Neural cell (in vitro differentiated cells): Measurements from ENCODE around the gene LGALS14. TPM values are rescaled to one million over a fixed set of nuclear protein-coding genes. Genes with fewer than 3 reads are reported as not detected.

Experiments
- H2AFZ ChIP-seq: fragments of 200-600, 300-800 bp; sonication (generic), shearing (Covaris generic); 2 replicates; pipeline ENCODE4 v1.6.0; 2014; ENCODE audit warnings: low read depth, mild to moderate bottlenecking, antibody characterized with exemption, low read length, moderate library complexity
- H3F3A ChIP-seq: fragments of 200-600 bp; shearing (Covaris generic); 2 replicates; pipeline ENCODE4 v1.6.1; 2016; ENCODE audit warnings: mild to moderate bottlenecking, moderate library complexity, mixed read lengths, antibody characterized with exemption, low read length; ENCODE audit not compliant: insufficient read depth, poor library complexity, severe bottlenecking
- H3K27ac ChIP-seq: fragments of 200-600, 300-800 bp; sonication (generic), shearing (Covaris generic); 2 replicates; pipeline ENCODE4 v1.5.1; 2014; ENCODE audit warnings: mild to moderate bottlenecking, low read length, moderate library complexity
- H3K27me3 ChIP-seq: fragments of 300-800, 200-600 bp; sonication (generic), shearing (Covaris generic); 2 replicates; pipeline ENCODE4 v1.6.0; 2014; ENCODE audit warnings: mild to moderate bottlenecking, low read depth, low read length, moderate library complexity; ENCODE audit not compliant: insufficient read depth
- H3K36me3 ChIP-seq: fragments of 300-800, 200-600 bp; sonication (generic), shearing (Covaris generic); 2 replicates; pipeline ENCODE4 v1.5.1; 2014; ENCODE audit warnings: mild to moderate bottlenecking, antibody characterized with exemption, low read length, moderate library complexity; ENCODE audit not compliant: insufficient read depth
- H3K4me2 ChIP-seq: fragments of 300-800, 200-600 bp; sonication (generic), shearing (Covaris generic); 2 replicates; pipeline ENCODE4 v1.6.0; 2014; ENCODE audit warnings: mild to moderate bottlenecking, low read length
- H3K4me3 ChIP-seq: fragments of 300-800, 200-600 bp; sonication (generic), shearing (Covaris generic); 2 replicates; pipeline ENCODE4 v1.5.1; 2014; ENCODE audit warnings: mild to moderate bottlenecking, low read length, moderate library complexity
- H3K79me2 ChIP-seq: fragments of 200-600 bp; shearing (Covaris generic); replicated peaks from 2 replicates; pipeline ENCODE4 v1.6.0; 2014; ENCODE audit warnings: mild to moderate bottlenecking, low read length, moderate library complexity; ENCODE audit not compliant: insufficient read depth
- H3K9ac ChIP-seq: fragments of 300-800, 200-600 bp; sonication (generic), shearing (Covaris generic); 2 replicates; pipeline ENCODE4 v1.6.1; 2016; ENCODE audit warnings: mild to moderate bottlenecking, low read length, mixed read lengths
- H3K9me2 ChIP-seq: fragments of 200-600 bp; shearing (Covaris generic); 2 replicates; pipeline ENCODE4 v1.6.1; 2016; ENCODE audit warnings: mild to moderate bottlenecking, low read length, mixed read lengths; ENCODE audit not compliant: insufficient read depth
- H3K9me3 ChIP-seq: fragments of 200-600, 300-800 bp; sonication (generic), shearing (Covaris generic); 2 replicates; pipeline ENCODE4 v1.6.1; 2016; ENCODE audit warnings: mild to moderate bottlenecking, mixed run types, low read length, moderate library complexity, mixed read lengths
- H4K20me1 ChIP-seq: fragments of 200-600 bp; shearing (Covaris generic); 2 replicates; pipeline ENCODE4 v1.6.1; 2016; ENCODE audit warnings: mild to moderate bottlenecking, mixed run types; ENCODE audit not compliant: insufficient read depth
- CTCF ChIP-seq: fragments of 450-650 bp; IDR thresholded peaks from 2 replicates; pipeline ENCODE4 v1.5.1; 2014; ENCODE audit warnings: antibody characterized with exemption, mild to moderate bottlenecking, moderate library complexity; ENCODE audit not compliant: poor library complexity, severe bottlenecking
- EP300 ChIP-seq: fragments of 450-650 bp; conservative IDR thresholded peaks from 2 replicates; pipeline ENCODE4 v1.6.1; 2014; ENCODE audit warnings: antibody characterized with exemption, mild to moderate bottlenecking, moderate library complexity; ENCODE audit not compliant: poor library complexity, severe bottlenecking
- EZH2 ChIP-seq: fragments of 200-600, 300-800 bp; shearing (Covaris generic), sonication (generic); IDR thresholded peaks from 2 replicates; pipeline ENCODE4 v1.6.1; 2014; ENCODE audit warnings: antibody characterized with exemption, low read length, borderline replicate concordance, mild to moderate bottlenecking; ENCODE audit not compliant: insufficient read depth, poor library complexity, severe bottlenecking
- MXI1 ChIP-seq: fragments of 450-650 bp; conservative IDR thresholded peaks from 2 replicates; pipeline ENCODE4 v1.6.1; 2014; ENCODE audit warnings: antibody characterized with exemption, mild to moderate bottlenecking; ENCODE audit not compliant: poor library complexity, severe bottlenecking
- POLR2AphosphoS5 ChIP-seq: IDR thresholded peaks from 2 replicates; pipeline ENCODE4 v1.6.1; 2012
- RAD21 ChIP-seq: fragments of 450-650 bp; conservative IDR thresholded peaks from 2 replicates; pipeline ENCODE4 v1.6.1; 2014; ENCODE audit warnings: antibody characterized with exemption, mild to moderate bottlenecking, moderate library complexity
- REST ChIP-seq: IDR thresholded peaks from 2 replicates; pipeline ENCODE4 v1.6.1; 2012; ENCODE audit warnings: borderline replicate concordance
- SMC3 ChIP-seq: fragments of 450-650 bp; conservative IDR thresholded peaks from 2 replicates; pipeline ENCODE4 v1.6.1; 2014; ENCODE audit warnings: antibody characterized with exemption, mild to moderate bottlenecking, moderate library complexity; ENCODE audit not compliant: poor library complexity
- TAF1 ChIP-seq: IDR thresholded peaks from 2 replicates; pipeline ENCODE4 v1.6.1; 2012; ENCODE audit warnings: low read depth
- polyA plus RNA-seq: library from polyadenylated mRNA; depleted of rRNA; stranded (reverse); fragments of >200 nt; gene quantifications from 2 replicates; pipeline ENCODE4 v1.2.3, GENCODE V29; 2014

Gene LGALS14
- polyA plus RNA-seq, 1 donor from 2014 or later, result 0.53 TPM

- H4K20me1 ChIP-seq, result no peaks in the 10 kb centered on the region
- no peak overlapping the region for H3K4me2 ChIP-seq
- no peaks in the 10 kb centered on the region for H3K9me3 ChIP-seq
- TF ChIP-seq MXI1 (no peak), SMC3 (no peak)
- no peak overlapping the region for H2AFZ ChIP-seq
- H3K36me3 ChIP-seq, result no peaks in the 10 kb centered on the region
- H3K4me3 ChIP-seq, result no peak overlapping the region
- no peaks in the 10 kb centered on the region for H3K9me2 ChIP-seq
- no peaks in the 10 kb centered on the region for H3K27me3 ChIP-seq
- H3K27ac ChIP-seq, result no peak overlapping the region
- H3K79me2 ChIP-seq, result no peaks in the 10 kb centered on the region
- no peaks in the 10 kb centered on the region for H3F3A ChIP-seq
- H3K9ac ChIP-seq, result no peak overlapping the region
Measured at GRCh38 chr19:39705578-39706188, 1.4 kb downstream of the LGALS14 start.

GRCh38 chr19:39708594-39708993, 4.3 kb downstream of the LGALS14 start:
- Histone ChIP-seq H3F3A (no peaks in the 10 kb centered on the region), H4K20me1 (no peaks in the 10 kb centered on the region), H3K4me3 (no peak overlapping the region), H2AFZ (no peak overlapping the region), H3K27ac (no peak overlapping the region), H3K9ac (no peak overlapping the region), H3K36me3 (no peaks in the 10 kb centered on the region), H3K9me2 (no peaks in the 10 kb centered on the region), H3K9me3 (no peaks in the 10 kb centered on the region), H3K79me2 (no peaks in the 10 kb centered on the region), H3K27me3 (no peaks in the 10 kb centered on the region), H3K4me2 (no peak overlapping the region)
- TF ChIP-seq EP300 (no peak), SMC3 (no peak), EZH2 (no peak), MXI1 (no peak), REST (no peak), RAD21 (no peak), POLR2AphosphoS5 (no peak), CTCF (no peak), TAF1 (no peak)
